Suprapubic skin (tissue), 3 donors: ENCODE results near the gene RNF31.

ENCODE experiments used
- EP300 ChIP-seq: sonication (generic); formaldehyde crosslinking; IDR thresholded peaks from one replicate; pipeline ENCODE4 v1.6.1; 2017; ENCODE audit warnings: antibody characterized with exemption
- TF ChIP-seq, protein P1 (sequence below), 2 donors: fragments of 200-600 bp in 1 of 2; fragments of 450-650 bp in 1 of 2; sonication (generic) in 1 of 2; IDR thresholded peaks; one replicate each; pipeline ENCODE4 v1.5.1; 2016 to 2019; ENCODE audit warnings: antibody characterized with exemption in 2 of 2, mild to moderate bottlenecking in 1 of 2, moderate library complexity in 1 of 2

- no peak for TF ChIP-seq EP300
- TF ChIP-seq, protein P1, sequence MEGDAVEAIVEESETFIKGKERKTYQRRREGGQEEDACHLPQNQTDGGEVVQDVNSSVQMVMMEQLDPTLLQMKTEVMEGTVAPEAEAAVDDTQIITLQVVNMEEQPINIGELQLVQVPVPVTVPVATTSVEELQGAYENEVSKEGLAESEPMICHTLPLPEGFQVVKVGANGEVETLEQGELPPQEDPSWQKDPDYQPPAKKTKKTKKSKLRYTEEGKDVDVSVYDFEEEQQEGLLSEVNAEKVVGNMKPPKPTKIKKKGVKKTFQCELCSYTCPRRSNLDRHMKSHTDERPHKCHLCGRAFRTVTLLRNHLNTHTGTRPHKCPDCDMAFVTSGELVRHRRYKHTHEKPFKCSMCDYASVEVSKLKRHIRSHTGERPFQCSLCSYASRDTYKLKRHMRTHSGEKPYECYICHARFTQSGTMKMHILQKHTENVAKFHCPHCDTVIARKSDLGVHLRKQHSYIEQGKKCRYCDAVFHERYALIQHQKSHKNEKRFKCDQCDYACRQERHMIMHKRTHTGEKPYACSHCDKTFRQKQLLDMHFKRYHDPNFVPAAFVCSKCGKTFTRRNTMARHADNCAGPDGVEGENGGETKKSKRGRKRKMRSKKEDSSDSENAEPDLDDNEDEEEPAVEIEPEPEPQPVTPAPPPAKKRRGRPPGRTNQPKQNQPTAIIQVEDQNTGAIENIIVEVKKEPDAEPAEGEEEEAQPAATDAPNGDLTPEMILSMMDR (IDR thresholded peaks at IDR 0.05) = no peak
Measured at GRCh38 chr14:24121210-24121609, 26.1 kb upstream of the RNF31 start.
